ENCODE data around the gene RIN1. TPM values are rescaled to one million over a fixed set of nuclear protein-coding genes. Genes with fewer than 3 reads are reported as not detected.

The RIN1 gene
- total RNA-seq, 1 donor from 2014 or later: 1.6 TPM

Other genes with a start within 250 kb of the RIN1 start
- 35.3 TPM for gene KLC2, start 78.7 kb downstream of the RIN1 start, total RNA-seq
- 125 TPM for gene RAB1B, start 67.8 kb downstream of the RIN1 start, total RNA-seq
- not detected for gene CNIH2, start 58.3 kb downstream of the RIN1 start, total RNA-seq
- 48.7 TPM for gene YIF1A, start 47.3 kb downstream of the RIN1 start, total RNA-seq
- 0.14 TPM for gene TMEM151A, start 44.5 kb downstream of the RIN1 start, total RNA-seq
- 26.7 TPM for gene CD248, start 19.4 kb downstream of the RIN1 start, total RNA-seq
- 14.6 TPM for gene BRMS1, start 8.7 kb upstream of the RIN1 start, total RNA-seq
- gene B4GAT1, start 11.2 kb upstream of the RIN1 start, total RNA-seq: 49.0 TPM
- gene SLC29A2, start 35.3 kb upstream of the RIN1 start, total RNA-seq: 16.8 TPM
- not detected for gene NPAS4, start 84.6 kb upstream of the RIN1 start, total RNA-seq
- gene MRPL11, start 102.4 kb upstream of the RIN1 start, total RNA-seq: 58.7 TPM
- 8.4 TPM for gene PELI3, start 130.5 kb upstream of the RIN1 start, total RNA-seq
- gene DPP3, start 144.0 kb upstream of the RIN1 start, total RNA-seq: 15.8 TPM
- 20.9 TPM for gene BBS1, start 174.2 kb upstream of the RIN1 start, total RNA-seq
- gene ZDHHC24, start 209.6 kb upstream of the RIN1 start, total RNA-seq: 4.0 TPM
- not detected for gene ACTN3, start 210.5 kb upstream of the RIN1 start, total RNA-seq
- gene CTSF, start 232.2 kb upstream of the RIN1 start, total RNA-seq: 51.0 TPM

Measured in Right ventricle myocardium inferior (tissue), 1 donor.